C4-2B (cell line): ENCODE results near the gene SCNM1.

ENCODE experiments used
- CTCF ChIP-seq: fragments of 450-650 bp; conservative IDR thresholded peaks from 2 replicates; pipeline ENCODE4 v1.5.1; 2017; ENCODE audit warnings: mild to moderate bottlenecking
- ZFX ChIP-seq: fragments of 450-650 bp; IDR thresholded peaks from 2 replicates; pipeline ENCODE4 v1.6.1; 2017

DNA sequence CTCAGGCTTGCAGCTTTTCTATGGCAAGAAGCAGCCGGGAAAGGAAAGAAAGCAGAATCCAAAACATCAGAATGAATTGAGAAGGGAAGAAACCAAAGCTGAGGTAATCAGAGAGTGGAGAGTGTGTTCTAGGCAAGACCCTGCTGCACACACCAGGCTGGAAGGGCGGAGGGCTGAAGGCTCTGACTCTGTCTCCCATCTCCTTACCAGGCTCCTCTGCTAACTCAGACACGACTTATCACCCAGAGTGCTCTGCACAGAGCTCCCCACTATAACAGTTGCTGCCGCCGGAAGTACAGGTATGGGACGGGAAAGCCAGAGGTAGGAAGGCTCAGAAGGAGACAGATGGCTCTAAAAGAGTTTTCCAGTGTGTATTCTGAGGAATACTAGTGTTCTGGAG is 1.2 kb downstream of the SCNM1 start:
- no peak for TF ChIP-seq CTCF
- TF ChIP-seq ZFX, result no peak
